NCI-H2107 treated with DMSO at 0.1 percent for 48 hours (cell line): ENCODE data around the gene HES7.

ENCODE experiments used
- DNase-seq: peaks from one replicate; lab custom pipeline; 2025; ENCODE audit not compliant: unreplicated experiment; lab: John Stamatoyannopoulos, UW

Gene HES7

DNA sequence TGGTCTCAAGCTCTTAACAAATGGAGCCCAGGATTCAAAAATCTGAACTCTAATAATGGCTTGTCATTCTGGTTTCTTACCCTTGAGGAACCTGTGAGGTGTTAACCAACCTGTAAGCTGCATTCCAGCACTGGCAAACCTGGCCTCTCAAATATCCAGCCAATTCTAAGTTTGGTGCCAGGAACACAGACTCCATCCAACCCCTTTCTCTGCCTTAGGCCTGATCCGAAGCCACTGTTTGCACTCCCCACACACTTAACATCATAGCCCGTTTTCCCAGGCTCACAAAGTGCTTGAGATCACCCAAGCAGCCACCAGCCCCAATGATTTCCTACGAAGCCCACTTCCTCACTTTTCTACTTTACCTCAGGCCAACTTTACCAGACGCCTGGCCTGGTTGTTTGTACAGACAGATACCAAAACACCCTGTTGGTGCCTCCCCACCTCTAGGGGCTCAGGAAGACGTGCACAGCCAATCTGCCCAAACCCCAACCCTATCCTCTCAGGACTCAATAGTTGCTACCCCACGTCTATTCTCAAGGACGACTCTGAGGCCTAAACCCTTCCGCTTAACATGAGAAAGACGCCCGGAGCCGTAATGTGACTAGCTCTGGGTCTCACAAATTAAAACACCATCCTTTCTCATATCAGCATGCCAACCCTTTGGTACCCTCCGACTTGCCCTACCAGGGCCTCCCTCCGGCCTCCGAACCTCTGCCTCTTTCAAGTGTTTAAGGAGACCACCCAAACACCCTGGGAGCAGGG, 31.5 kb upstream of the HES7 start:
- no peak for DNase-seq

DNA sequence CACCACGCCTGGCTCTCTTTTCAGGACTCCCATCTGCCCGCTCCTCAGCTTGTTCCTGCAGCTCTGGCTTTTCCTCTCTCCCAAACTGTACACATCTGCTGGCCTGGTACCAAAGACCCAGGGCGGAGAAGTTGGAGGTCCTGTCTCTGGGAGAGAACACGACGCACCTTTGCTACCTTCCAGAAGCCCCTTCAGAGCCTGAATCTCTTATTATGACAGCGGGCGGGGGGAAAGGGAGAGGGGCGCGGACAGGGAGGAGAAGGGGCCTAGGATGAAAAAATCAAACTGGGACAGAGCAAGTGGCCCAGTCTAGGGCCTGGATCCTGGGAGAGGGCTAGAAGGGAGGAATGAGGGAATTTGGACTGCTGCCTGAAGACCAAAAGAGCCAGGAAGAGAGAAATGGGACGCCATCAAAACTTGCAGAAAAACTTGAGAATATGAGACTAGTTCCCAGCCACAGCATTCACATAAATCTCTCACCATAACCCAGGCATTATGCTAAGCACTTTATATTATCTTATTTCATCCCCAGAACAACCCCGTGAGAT, 30.8 kb upstream of the HES7 start:
- DNase-seq: no peak

DNA sequence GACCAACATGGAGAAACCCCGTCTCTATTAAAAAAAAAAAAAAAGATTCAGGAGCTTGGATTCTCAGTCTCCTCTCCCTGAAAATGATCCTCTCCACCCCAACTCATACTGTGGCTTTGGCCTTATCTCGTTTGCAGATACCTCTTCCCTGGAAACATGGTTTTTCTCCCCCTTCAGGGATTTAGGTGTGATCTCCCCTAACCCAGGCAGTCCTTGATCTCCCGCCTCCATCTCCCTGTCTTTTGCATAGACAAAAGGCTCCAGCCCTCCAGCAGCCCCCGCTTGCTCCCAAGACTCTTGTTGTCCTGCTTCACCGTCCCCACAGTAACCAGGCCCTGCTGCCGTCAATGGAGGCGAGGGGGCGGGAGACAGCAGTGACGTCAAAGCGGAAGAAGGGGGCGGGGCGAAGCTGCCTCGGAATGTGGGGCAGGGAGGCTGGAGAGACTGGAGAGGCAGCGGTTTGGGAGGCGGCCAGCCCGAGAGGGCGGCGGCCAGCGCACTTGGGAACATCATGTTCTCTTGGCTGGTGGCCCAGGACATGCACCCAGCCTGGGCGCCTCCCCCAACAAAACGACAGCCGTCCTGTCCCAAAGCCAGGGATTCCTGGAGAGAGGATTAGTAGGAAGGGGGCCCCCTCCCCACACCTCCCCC, 30.2 kb upstream of the HES7 start:
- no peak for DNase-seq

DNA sequence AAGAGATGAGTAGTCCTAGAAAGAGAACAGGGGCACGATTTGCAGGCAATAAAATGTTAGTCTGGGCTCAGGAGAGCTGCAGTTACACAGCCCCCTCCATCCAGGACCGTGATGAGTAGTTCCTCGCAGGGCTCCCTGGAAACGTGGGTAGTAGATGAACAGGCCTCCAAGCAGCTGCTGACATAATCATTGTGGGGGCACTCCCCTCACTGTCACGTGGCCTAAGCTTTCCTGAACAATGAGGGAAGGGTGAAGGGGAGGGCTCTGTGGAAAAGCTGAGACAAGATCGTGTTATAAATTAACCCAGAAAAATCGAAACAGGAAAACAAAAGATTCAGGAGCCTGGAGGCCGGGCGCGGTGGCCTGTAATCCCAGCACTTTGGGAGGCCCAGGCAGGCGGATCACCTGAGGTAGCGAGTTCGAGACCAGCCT, 29.6 kb upstream of the HES7 start:
- no peak for DNase-seq

DNA sequence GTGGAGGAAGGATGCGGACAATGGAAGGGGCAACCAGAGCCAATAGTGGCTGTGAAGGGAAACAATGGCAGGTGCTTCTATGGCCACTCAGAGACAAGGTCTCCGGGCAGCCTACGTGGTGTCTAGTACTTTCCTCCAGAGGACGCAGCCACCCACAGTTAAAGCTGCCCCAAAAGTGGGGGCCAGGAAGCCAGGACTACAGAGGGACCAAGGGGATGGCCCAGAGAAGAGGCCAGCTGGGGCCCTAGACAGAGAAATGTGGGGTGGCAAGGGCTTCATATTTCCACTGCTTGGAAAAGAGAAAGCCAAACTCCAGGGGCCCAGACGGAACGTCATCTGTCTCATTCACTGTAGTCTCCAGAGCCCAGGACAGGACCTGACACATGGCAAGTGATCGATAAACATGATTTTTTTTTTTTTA, 29.1 kb upstream of the HES7 start:
- no peak for DNase-seq

DNA sequence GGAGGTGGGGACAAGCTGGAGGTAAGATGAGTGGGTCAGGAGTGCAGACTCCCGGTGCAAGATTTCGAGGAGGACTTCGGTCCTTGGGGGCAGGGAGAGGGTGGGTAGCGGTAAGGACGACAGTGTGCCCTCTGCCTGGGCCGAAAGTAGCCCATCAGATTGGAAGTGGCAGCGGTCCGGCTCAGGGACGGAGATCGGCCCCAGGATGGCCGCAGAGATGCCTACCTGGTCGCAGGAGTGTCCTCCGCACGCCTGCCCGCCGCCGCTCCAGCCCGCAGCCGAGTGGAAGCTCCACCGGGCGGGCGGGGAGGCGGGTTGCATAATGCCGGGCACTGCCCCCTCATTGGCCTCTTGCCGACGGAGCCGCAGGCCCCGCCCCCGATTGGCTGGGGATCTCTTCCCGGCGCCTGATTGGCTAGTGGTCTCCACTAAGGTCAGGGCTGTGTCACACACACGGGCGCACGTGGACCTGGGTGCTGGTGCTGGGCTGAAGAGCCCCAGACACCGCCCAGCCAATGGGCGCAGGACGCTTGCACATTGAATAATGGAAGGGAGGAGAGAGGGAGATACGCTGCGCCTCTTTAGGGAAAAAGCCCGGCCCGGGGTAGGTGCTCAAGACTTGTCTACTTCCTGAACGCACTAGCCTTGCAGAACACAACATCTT, 28.3 kb upstream of the HES7 start, which contains the start of gene PER1:
PER1 (minus strand) TSS at position 293 of the 664 bp plus-strand sequence. CDS start 1,698 bp downstream, outside the sequence.
- no peak for DNase-seq

DNA sequence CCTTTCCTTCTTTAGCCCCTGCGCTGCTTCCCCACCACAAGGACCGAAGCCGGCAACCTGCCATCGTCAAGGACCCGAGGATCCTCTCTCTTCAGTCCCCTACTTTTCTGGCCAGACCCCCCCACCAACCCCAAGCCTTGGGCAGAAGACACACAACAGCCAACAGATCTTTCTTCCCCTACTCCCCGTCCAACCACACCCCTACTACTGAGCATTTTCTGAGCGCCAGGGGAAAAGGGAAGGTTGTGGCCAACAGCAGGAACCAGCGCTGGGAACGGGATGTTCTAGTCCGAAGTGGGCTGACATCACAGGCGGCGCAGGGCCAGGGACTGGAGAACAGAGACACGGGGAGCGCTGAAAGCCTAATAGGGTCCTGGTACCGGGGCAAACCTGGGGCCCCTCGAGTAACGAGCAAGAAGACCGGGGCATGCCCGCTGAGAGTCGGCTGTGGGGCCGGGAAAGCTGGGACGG, 27.8 kb upstream of the HES7 start:
- DNase-seq: no peak

DNA sequence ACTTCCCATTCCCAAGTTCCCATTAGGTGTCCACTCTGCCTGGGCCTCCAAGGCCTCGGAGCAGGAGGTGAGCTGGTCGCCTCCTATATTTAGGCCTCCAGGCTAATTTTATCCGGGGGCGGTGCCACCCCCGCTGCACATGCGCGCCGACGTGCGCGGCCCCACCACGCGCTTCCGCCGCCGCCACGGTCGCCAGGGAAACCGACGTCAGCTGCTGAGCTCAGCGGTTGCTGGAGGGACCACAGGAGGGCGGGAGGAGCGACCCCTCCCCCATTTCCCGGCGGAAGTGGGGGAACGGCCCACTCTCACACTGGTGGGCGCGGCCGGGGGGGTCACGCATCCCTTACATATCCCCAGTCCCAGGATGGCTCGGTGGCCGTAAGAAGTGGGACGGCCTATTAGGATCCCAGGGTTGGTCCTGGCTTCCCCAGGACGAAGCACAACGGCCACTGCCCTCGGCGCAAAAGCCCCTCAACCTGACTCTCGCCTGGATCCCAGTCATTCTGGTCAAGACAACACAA, 27.3 kb upstream of the HES7 start:
- DNase-seq: no peak

DNA sequence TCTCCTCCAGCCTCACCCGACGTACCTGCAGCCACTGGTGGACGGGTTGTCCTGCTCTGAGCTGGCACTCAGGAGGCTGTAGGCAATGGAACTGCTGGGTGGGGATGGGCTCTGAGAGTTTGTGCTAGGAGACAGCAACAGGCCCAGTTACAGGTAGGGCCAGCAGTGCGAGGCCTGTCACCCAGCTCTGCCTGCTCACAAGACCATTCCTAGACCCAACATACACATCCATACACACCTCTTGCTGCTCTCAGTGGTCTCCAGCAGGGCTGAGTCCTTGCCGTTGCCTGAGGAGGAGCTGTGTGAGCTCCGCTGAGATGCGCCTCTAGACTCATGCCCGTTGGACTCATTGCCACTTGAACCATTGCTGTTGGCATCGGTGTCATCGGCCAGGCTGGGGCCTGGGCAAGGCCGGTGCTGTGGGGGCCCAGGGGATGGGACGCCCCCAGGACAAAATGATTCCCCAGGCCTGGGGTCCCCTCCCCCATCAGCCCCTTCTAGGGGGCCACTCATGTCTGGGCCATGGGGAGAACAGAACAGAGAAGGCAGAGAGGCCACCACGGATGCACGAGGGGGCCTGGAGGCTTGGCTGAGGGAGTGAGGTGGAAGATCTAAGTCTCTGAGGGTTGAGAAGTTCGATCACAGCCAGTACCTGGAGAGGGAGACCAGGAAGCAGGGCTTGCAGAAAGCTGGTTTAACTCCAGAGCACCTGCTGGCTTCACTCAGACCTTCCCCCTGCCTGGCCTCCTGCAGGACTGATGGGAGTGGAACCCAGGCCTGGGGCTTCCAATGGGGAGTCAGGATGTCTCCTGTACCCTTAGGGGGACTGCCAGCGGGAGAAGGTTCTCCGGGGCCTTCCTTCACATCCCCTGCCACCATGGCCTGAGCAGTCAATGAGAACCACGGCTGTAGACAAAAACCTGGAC, 26.6 kb upstream of the HES7 start:
- no peak for DNase-seq

DNA sequence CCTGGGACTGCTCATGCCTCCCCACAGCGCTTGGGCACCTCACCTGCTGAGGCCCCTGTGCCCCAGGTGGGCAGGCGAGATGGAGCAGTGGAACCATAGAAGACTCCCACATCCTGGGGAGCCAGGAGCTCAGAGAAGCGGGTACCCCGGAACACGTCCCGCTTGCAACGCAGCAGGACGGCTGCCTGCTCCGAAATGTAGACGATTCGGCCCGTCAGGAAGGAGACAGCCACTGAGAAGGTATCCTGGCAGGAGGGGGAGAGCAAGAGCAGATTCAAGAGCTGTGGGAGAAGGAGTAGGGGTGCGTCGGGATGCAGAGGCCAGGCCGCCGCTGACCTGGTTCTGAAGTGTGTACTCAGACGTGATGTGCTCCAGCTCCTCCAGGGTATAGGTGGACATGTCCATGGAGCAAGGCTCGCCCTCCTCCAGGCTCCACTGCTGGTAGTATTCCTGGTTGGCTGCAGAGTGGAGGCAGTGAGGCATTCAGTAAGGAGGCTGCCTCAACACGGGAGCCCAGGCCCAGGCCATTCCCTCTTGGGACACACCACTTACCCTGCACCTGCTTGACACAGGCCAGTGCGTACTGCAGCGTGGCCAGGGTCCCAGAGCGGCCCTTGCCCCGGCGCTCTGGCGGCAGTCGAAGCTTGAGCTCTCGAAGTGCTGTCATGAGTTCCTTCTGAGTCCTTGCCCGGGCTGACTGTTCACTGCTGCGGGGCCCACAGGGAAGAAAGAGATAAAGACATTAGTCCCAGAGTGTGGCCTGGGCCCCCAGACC, 25.7 kb upstream of the HES7 start:
- no peak for DNase-seq

DNA sequence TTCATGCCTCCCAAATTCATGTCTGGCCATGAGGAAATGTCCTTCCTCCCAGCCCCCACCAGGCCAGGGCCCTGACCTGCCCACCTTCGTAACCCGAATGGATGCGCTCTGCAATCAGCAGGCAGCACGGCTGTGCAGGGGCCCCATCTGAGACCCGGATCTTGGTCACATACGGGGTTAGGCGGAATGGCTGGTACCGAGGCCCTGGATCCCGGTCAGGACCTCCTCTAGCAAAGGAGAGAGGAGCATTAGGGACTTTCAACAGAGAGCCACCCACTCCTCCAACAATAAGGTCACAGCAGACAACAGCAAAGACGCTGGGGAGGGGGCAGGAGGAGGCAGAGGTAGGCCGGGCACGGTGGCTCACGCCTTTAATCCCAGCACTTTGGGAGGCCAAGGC, 24.7 kb upstream of the HES7 start:
- DNase-seq: no peak

DNA sequence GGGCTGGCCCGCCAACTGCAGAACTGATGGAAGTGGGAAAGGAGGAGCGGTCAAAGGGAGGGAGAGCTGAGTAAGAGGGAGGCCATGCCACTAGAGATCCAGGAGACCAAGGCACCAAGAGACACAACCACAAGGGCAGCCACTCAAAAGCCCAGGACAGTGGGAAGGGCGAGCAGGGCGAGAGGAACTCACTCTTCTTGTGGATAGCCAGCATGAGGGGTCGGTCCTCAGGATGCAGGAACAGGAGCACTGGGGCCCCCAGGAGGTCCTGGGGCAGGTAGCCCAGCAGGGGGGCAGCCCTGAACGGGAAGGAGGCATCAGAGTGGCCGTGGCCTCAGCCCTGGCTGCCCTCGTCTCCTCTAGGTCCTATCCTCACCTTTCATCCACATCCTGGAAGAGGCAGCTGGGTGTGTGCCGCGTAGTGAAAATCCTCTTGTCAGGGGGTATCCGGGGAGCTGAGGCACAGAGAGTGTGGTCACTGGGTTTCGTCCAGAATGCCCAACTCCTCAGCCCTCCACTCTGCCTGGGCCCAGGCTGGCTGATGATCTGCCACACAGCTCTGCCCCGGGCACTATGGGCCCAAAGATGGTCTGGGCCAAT, 24.0 kb upstream of the HES7 start:
- no peak for DNase-seq

DNA sequence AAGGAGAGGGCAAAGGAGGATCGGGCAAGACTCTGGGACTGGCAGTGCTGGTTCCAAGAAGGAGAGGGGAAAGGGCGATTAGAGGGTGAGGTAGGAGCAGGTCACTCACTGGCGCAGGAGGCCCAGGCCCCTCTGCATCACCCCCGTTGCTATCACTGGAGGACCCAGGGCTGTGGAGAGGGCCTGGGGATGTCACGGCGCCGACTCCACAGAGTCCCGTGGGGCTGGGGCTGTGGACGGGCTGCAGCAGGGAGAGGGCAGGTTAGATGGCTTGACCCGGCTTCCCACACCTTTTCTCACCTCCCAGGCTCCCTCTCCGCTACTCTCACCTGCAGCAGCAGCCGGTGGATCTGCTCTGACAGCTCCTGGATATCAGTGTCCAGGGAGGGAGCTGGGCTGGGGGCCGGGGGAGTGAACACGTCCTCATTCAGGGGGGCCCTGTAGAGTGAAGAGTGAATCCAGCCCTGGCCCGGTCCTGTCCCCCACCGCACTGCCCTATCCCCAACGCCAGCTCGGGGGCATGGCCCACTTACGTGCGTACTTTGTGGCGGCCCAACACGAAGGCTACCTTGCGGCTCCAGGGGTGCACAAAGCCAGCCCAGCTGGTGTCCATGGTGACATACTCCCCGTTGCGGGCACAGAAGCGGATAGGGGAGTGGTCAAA, 23.4 kb upstream of the HES7 start:
- DNase-seq: no peak

DNA sequence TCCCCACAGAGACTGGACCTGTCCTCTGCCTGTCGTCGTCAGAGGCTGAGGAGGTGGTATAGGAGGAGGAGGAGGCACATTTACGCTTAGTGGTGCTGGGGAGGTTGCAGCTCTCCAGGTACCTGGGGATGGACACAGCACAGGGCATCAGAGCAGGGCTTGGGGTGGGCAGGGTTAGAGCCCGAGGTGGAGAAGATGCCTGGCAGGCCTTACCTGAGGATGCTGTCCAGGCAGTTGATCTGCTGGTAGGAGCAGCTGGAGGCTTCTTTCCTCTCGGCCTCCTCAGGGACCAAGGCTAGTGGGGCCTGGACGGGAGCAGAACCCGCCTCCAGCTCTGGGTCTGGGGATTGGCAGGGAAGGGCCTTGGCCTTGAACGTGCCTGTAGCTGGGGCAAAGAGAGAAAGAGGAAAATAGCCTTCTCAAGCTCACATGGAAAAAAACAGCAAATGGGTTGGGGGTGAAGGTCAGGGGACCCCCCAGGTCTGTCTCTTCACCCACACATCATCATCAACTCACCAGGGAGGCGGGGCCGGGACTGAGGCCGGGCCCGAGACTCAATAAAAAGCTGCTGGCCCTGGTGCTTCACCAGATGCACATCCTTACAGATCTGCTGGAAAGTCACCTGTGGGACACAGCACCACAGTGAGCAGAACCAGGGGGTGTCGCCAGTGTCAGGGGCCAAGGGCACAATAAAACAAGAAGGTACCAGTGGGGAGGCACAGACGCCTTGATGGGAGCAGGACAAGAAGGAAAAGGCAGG, 22.7 kb upstream of the HES7 start:
- DNase-seq: no peak

DNA sequence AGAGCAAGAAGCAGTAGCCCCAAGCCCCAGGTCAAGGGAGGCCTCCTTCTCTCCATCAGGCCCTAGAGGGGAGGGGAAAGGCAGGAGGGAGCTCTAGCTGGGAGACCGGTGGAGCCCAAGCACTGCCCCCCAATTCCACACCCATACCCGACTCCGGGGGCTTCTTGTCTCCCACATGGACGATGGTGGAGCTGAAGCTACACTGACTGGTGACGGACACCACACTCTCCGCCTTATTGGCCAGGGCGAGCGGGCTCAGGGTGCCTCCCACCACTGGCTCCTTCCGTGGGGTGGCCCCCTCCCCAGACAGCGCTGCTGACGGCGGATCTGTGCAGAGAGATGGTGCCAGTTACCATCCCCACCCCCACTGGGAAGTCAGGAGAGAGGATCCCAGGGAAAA, 21.9 kb upstream of the HES7 start:
- no peak for DNase-seq

DNA sequence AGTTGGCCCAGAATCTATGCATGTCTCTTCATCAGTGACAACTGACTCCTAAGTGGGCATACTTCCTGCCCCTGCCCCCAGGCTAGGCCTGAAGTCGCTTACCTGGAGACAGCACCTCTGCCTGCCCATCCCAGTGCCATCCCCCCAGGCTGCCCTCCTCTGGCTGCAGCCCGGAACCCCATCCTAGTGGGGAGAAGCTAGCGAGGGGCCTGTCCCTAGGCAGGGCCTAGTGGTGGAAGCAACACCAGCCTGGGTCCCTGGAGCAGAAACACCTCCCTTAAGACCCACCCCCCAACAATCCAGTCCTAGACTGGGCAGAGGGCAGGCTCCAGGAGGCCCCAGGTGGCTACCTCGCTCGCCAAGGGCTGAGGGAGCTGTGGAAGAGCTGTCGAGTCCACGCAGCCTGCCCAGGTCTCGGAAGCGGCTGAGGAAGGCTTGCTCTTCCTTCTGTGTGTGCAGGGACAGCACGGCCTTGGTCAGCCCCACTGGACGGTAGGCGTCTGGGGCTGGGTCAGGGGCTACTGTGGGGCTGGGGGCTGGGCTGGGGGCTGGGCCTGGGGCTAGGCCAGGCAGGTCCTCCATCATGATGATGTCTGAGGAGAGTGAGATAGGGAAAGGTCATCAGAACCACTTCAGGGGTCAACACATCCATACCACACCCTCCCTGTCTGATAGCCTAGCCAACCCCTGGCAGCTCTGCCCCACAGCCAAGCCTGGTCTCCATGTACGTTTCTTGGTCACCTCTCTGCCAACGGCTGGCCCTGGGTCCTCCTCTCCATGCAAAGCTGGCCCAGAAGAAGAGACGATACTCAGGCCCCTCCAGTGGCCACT, 20.7 kb upstream of the HES7 start:
- no peak for DNase-seq
